ENCODE results near the gene SEPTIN2.

SEPTIN2 gene

GRCh38 chr2:241315879-241316631 lies at the start of gene SEPTIN2:
Gene SEPTIN2 (plus strand): TSS chr2:241315925. CDS start chr2:241324233, 8,308 bp downstream.
- no peak for TF ChIP-seq CTCF (IDR thresholded peaks at IDR 0.05; ENCODE audit: control insufficient read depth, insufficient read depth, low read depth, low read length, missing control alignments)
- no peak for DNase-seq (ENCODE audit: low read depth)
- H3K4me3 ChIP-seq (ENCODE audit: control insufficient read depth, low read depth, low read length): peak within 1 kb of the TSS; percentile 96

DNA sequence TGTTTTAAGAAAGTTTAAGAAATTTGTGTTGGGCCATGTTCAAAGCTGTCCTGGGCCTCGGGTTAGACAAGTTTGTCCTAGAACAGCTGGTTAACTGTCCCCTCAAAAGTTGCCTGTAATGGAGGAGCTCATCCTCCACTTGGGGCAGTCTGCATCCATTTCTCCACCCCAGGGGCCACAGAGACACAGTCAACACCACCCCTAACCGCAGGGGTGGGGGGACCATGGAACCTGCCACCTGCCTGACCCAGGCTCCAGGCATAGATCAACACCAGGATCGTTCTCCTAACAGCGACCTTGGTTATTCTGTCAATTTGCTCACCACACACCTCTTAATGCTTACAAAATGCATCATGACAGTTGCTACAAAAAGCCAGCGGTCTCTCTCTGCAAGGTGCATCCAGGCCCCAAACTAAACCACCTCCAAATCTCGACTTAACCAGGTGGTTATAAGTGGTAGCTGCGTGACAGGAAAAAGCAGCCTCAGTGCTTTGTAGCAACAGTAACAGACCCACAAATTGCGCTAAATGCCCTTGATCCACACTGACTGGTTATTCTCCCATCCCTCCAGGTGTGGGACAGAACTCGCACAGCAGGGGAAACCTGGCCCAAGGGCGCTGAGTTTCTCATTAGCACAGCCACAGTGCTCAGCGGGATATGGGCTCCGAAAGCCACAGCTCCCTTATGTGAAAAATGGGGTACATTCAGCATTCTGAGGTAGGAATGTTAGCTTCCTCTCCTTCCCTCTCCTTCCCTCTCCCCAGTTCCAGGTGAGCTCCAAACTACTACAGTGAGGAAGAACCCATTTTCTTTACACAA lies 48.3 kb upstream of the SEPTIN2 start:
- DNase-seq (ENCODE audit: low read depth): no peak
- TF ChIP-seq CTCF (IDR thresholded peaks at IDR 0.05; ENCODE audit: control insufficient read depth, insufficient read depth, low read depth, low read length, missing control alignments): no peak
- no peak overlapping the region for H3K4me3 ChIP-seq (ENCODE audit: control insufficient read depth, low read depth, low read length)

GRCh38 chr2:241268306-241268705 lies 47.4 kb upstream of the SEPTIN2 start:
- no peak for DNase-seq (ENCODE audit: low read depth)
- H3K4me3 ChIP-seq (ENCODE audit: control insufficient read depth, low read depth, low read length): no peak overlapping the region
- TF ChIP-seq CTCF (IDR thresholded peaks at IDR 0.05; ENCODE audit: control insufficient read depth, insufficient read depth, low read depth, low read length, missing control alignments): no peak

- DNase-seq (ENCODE audit: low read depth): peak; percentile 11
- H3K4me3 ChIP-seq (ENCODE audit: control insufficient read depth, low read depth, low read length): peak overlapping the region; percentile 2
- TF ChIP-seq CTCF (IDR thresholded peaks at IDR 0.05; ENCODE audit: control insufficient read depth, insufficient read depth, low read depth, low read length, missing control alignments): no peak
Observed at GRCh38 chr2:241268716-241269445, 46.8 kb upstream of the SEPTIN2 start.

GRCh38 chr2:241269707-241270520 lies 45.8 kb upstream of the SEPTIN2 start:
- TF ChIP-seq CTCF (IDR thresholded peaks at IDR 0.05; ENCODE audit: control insufficient read depth, insufficient read depth, low read depth, low read length, missing control alignments): no peak
- H3K4me3 ChIP-seq (ENCODE audit: control insufficient read depth, low read depth, low read length): peak overlapping the region; percentile 63
- DNase-seq (ENCODE audit: low read depth): no peak

GRCh38 chr2:241270531-241270930 lies 45.2 kb upstream of the SEPTIN2 start:
- TF ChIP-seq CTCF (IDR thresholded peaks at IDR 0.05; ENCODE audit: control insufficient read depth, insufficient read depth, low read depth, low read length, missing control alignments): no peak
- H3K4me3 ChIP-seq (ENCODE audit: control insufficient read depth, low read depth, low read length): peak overlapping the region; percentile 63
- no peak for DNase-seq (ENCODE audit: low read depth)
